Measurements from ENCODE around the gene ZER1.
A peak's percentile ranks its signal among the peaks of the same experiment; 100 is the strongest.

- no peak for TF ChIP-seq CTCF (IDR thresholded peaks at IDR 0.05 in 4 of 5, conservative IDR thresholded peaks at IDR 0.05 in 1 of 5)
- TF ChIP-seq POLR2A (IDR thresholded peaks at IDR 0.05) = peak in 1 of 2 donors; percentile 46
Observed at GRCh38 chr9:128703616-128704355, 67.9 kb downstream of the ZER1 start.

All from gastrocnemius medialis (tissue), 4 donors.